SK-N-MC (cell line): Measurements from ENCODE around the gene POU5F1.

Experiments used
- EZH2 ChIP-seq: fragments of 200-600 bp; sonication (generic); IDR thresholded peaks from one replicate; pipeline ENCODE4 v1.6.1; 2017; ENCODE audit warnings: antibody characterized with exemption
- POLR2AphosphoS5 ChIP-seq: IDR thresholded peaks from 2 replicates; pipeline ENCODE4 v1.6.1; 2012; ENCODE audit warnings: mild to moderate bottlenecking, low read depth, low read length, borderline replicate concordance

GRCh38 chr6:31197559-31198305 lies 27.2 kb upstream of the POU5F1 start:
- TF ChIP-seq EZH2 (no peak), POLR2AphosphoS5 (peak; percentile 58)
